Right atrium auricular region (tissue), 2 donors: Measurements from ENCODE around the gene CAPN1. TPM values are rescaled to one million over a fixed set of nuclear protein-coding genes. Genes with fewer than 3 reads are reported as not detected.
A peak's percentile ranks its signal among the peaks of the same experiment; 100 is the strongest.

Source experiments
- DNase-seq: peaks from one replicate; pipeline ENCODE4 v3.0.0-alpha.2; 2019; ENCODE audit warnings: low spot score
- H3K27ac ChIP-seq, 2 donors: fragments of 200-600 bp; sonication (generic); 1 replicate in 1 of 2; 2 replicates in 1 of 2; pipeline ENCODE4 v1.5.1; 2016 to 2019
- H3K27me3 ChIP-seq, 2 donors: fragments of 200-600 bp; sonication (generic); one replicate each; pipeline versions ENCODE4 v1.5.1 to v1.6.0; 2017 to 2019
- H3K36me3 ChIP-seq: fragments of 200-600 bp; sonication (generic); one replicate; pipeline ENCODE4 v1.5.1; 2016
- H3K4me1 ChIP-seq, 2 donors: fragments of 200-600 bp; sonication (generic); one replicate each; pipeline versions ENCODE4 v1.5.1 to v1.6.0; 2017 to 2019
- H3K4me3 ChIP-seq, 2 donors: fragments of 200-600 bp; sonication (generic); 1 replicate in 1 of 2; 2 replicates in 1 of 2; pipeline ENCODE4 v1.5.1; 2017 to 2019; ENCODE audit warnings: mild to moderate bottlenecking in 1 of 2, moderate library complexity in 1 of 2
- H3K9me3 ChIP-seq, 2 donors: fragments of 200-600 bp; sonication (generic); one replicate each; pipeline ENCODE4 v1.5.1; 2019
- total RNA-seq, 2 donors: library from RNA; depleted of rRNA; stranded (reverse); fragments of >200 nt; gene quantifications; one replicate each; pipeline ENCODE4 v1.1.0, GENCODE V29; 2016
- TF ChIP-seq, protein P1 (sequence below), 2 donors: fragments of 200-600 bp; sonication (generic); IDR thresholded peaks; one replicate each; pipeline ENCODE4 v1.5.1; 2019; ENCODE audit warnings: antibody characterized with exemption in 2 of 2

Gene CAPN1
- total RNA-seq, result 10 to 100 TPM; 89.9 to 93.0 TPM

DNA sequence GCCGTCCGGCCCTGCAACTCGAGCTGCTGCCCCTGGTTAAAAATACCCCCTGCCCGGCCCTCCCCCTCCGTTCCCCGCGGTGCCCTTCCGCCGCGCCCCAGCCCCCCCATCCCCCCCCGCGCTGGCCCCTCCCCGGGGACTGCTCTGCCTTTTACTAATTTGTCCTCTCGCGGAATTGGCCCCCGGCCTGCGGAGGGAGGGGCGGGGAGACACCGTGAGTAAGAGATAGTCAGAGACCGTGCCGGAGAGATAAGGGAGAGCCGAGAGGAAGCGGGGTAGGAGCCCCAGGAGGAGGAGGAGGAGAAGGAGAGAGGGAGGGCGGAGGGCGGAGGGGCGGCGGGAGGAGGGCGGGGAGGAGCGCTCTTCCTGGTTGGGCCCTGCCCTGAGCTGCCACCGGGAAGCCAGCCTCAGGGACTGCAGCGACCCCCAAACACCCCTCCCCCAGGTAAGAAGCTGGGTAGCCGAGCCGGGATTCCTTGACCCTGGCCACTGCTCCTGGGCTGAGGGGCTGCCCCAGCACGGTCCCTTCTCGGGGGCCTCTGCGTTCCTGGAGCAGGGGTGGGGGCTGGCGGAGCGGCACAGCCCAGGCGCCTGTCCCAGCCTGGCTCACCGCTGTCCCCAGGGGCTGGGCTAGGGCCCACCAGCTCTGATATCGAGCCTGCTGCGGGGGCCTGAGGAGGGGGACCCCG, at the start of gene CAPN1:
CAPN1 (plus strand) TSS at position 360 of the 689 bp plus-strand sequence. CDS start 774 bp downstream, outside the sequence.
- Histone ChIP-seq H3K27me3 (no peaks in the 10 kb centered on the region), H3K36me3 (peaks cover 12% of the 10 kb centered on the region), H3K9me3 (no peaks in the 10 kb centered on the region), H3K27ac (peak within 1 kb of the TSS; percentile 89 to 95), H3K4me3 (peak within 1 kb of the TSS; percentile 79 to 90), H3K4me1 (peaks cover 0 to 23% of the 10 kb centered on the region in 2 donors)
- DNase-seq, result peak; percentile 88
- TF ChIP-seq, protein P1, sequence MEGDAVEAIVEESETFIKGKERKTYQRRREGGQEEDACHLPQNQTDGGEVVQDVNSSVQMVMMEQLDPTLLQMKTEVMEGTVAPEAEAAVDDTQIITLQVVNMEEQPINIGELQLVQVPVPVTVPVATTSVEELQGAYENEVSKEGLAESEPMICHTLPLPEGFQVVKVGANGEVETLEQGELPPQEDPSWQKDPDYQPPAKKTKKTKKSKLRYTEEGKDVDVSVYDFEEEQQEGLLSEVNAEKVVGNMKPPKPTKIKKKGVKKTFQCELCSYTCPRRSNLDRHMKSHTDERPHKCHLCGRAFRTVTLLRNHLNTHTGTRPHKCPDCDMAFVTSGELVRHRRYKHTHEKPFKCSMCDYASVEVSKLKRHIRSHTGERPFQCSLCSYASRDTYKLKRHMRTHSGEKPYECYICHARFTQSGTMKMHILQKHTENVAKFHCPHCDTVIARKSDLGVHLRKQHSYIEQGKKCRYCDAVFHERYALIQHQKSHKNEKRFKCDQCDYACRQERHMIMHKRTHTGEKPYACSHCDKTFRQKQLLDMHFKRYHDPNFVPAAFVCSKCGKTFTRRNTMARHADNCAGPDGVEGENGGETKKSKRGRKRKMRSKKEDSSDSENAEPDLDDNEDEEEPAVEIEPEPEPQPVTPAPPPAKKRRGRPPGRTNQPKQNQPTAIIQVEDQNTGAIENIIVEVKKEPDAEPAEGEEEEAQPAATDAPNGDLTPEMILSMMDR (IDR thresholded peaks at IDR 0.05), result peak in 1 of 2 donors; percentile 1

DNA sequence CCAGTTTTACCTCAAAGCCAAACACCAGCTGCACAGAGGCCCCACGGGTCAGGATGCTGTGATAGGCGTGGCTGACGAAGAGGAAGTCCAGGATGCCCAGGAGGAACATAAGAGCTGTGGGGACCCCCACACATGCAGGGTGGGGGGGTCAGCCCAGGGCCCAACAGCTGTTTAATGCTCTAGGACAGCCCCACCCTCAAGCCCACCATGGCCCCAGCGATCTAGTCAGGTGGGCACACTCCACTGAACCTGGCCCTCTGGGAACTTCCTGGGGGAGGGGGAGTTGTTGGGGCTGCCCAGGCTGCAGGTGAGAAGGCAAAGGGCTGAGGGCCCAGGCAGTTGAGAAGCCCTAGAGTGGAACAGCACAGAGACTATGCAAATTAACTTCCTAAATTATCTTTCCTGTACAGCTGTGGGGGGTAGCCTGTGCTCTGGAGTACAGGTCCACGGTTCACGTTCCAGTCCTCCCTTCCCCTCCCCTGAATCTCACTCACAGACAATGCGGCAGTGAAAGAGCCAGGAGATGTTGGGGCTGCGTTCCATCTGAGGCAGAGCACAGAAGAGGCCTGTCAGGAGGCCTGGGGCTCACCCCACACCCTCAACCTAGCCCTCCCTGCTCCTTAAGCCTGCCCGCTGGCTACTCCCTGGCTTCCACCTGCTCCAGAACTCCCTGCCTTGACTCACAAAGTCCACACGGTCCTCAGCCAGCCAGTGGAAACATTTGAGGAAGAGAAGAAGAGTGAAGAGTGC, 49.3 kb upstream of the CAPN1 start:
- DNase-seq, result no peak
- TF ChIP-seq, protein P1 (IDR thresholded peaks at IDR 0.05), result no peak
- Histone ChIP-seq H3K36me3 (peaks cover 55% of the 10 kb centered on the region), H3K27ac (no peak overlapping the region), H3K27me3 (no peaks in the 10 kb centered on the region), H3K4me1 (peaks cover 0 to 35% of the 10 kb centered on the region in 2 donors), H3K4me3 (no peak overlapping the region), H3K9me3 (no peaks in the 10 kb centered on the region)

DNA sequence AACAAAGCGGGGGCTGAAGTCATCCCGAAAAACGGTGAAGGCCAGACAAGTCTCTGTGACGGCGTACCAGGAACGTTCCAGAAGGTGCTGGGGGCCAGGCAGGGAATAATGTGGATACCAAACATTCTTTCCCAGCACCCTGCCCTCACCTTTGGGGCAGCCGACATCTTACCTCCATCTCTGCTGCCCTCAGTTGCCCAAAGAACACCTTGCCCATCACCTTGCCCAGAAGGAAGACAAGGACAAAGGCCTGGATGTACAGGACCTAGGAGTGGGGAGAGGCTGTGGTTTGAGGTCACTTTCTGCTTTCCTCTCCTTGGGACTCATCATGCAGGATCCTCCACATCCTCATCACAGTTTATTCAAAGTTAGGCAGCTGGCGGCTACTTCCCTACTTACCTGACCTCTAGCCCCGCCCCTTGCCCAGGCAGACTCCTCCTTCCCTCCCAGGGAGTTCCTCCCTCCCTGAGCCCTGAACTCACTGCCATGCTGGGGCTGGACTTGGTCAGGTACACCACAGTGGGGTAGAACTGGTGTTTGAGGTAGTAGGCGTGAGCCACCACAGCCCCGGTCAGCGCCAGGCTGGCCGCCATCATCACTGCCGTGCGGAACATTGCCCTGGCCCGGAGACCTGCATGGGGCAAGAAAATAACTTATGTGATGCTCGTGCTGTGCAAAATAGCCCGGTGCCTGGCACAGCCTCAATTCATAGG, 48.6 kb upstream of the CAPN1 start:
- no peak for DNase-seq
- TF ChIP-seq, protein P1 (IDR thresholded peaks at IDR 0.05), result no peak
- peaks cover 47% of the 10 kb centered on the region for H3K36me3 ChIP-seq

DNA sequence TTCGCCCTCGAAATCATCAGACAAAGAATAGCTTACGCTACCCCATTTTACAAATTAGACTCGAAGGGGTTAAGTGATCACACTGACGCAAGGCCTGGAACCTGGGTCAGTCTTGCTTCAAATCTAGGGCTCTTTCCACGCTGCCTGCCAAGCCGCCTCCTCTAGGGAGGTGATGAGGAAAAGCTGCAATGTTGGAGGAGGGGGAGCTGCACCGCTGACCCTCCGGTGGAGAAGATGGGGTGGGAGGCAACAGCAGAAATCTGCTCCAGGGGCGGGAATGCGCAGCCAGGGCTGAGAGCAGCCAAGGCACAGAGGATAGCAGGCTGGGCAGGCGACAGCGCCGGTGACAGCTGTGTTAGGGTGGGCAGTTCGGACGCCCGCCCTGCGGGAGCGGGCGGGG, 48.0 kb upstream of the CAPN1 start:
- TF ChIP-seq, protein P1 (IDR thresholded peaks at IDR 0.05), result no peak
- H3K4me1 ChIP-seq, result peaks cover 0 to 35% of the 10 kb centered on the region in 2 donors
- DNase-seq, result no peak
- H3K27me3 ChIP-seq, result no peaks in the 10 kb centered on the region
- peak overlapping the region; percentile 99 to 100 for H3K4me3 ChIP-seq
- no peaks in the 10 kb centered on the region for H3K9me3 ChIP-seq
- peak overlapping the region; percentile 97 for H3K27ac ChIP-seq
- H3K36me3 ChIP-seq, result peaks cover 42% of the 10 kb centered on the region

More for the DNA sequence above, 48.6 kb upstream of the CAPN1 start:
- H3K4me1 ChIP-seq, result peaks cover 0 to 35% of the 10 kb centered on the region in 2 donors
- peak overlapping the region; percentile 97 for H3K27ac ChIP-seq
- H3K27me3 ChIP-seq, result no peaks in the 10 kb centered on the region
- peak overlapping the region; percentile 99 to 100 for H3K4me3 ChIP-seq
- H3K9me3 ChIP-seq, result no peaks in the 10 kb centered on the region

DNA sequence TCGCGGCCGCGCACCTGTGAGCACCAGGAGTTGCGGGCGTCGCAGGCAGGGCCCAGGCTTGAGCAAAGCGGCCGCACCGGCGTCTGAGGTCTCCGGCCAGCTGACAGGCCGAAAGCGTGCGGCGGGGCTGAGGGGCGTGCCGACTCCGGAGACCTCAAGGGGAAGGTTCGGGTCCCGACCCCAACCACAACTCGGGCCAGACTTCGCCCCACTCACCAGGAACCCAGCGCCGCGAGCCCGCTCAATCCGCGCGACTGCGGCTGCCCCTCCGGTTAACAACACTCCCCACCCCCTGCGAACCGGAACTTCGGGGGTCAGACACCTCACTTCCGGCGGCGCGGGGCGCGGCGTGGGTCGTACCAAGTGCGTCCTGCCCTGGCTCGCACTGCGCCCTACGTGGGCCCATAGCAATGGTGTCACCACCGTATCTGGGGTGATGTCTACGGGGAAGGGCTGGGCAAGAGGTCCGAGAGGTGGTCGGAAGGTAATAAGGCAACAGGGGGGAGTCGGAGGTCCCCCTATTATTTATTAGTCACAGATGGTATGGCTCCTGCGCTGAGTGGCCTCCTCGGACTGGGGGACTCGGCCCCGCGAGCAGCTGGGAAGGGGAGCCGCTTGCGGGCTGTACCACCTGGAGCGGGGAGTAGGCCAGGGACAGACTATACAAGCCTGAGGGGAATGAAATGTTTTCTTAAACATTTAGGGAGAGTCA, 47.3 kb upstream of the CAPN1 start, which contains the start of gene SYVN1:
SYVN1 (minus strand) TSS at position 280 of the 712 bp plus-strand sequence. CDS start 918 bp downstream, outside the sequence.
- TF ChIP-seq, protein P1 (IDR thresholded peaks at IDR 0.05), result no peak
- peak; percentile 94 for DNase-seq
- Histone ChIP-seq H3K4me3 (peak within 1 kb of the TSS; percentile 99 to 100), H3K4me1 (peaks cover 0 to 35% of the 10 kb centered on the region in 2 donors), H3K9me3 (no peaks in the 10 kb centered on the region), H3K27me3 (no peaks in the 10 kb centered on the region), H3K36me3 (peaks cover 35% of the 10 kb centered on the region), H3K27ac (peak within 1 kb of the TSS; percentile 97)
